PFSK-1 (cell line): ENCODE measurements around the gene CASZ1. TPM values are rescaled to one million over a fixed set of nuclear protein-coding genes. Genes with fewer than 3 reads are reported as not detected.

ENCODE experiments used
- FOXP2 ChIP-seq: optimal IDR thresholded peaks from 2 replicates; pipeline ENCODE3; 2011; ENCODE audit warnings: borderline replicate concordance, control low read depth, inconsistent platforms; ENCODE audit not compliant: insufficient read depth; ENCODE audit errors: extremely low read length, extremely low read depth
- POLR2AphosphoS5 ChIP-seq: IDR thresholded peaks from 2 replicates; pipeline ENCODE4 v1.6.1; 2012; ENCODE audit warnings: low read depth, mild to moderate bottlenecking, control low read depth, low read length, moderate library complexity
- SIN3A ChIP-seq: IDR thresholded peaks from 2 replicates; pipeline ENCODE4 v1.6.1; 2012; ENCODE audit warnings: mild to moderate bottlenecking, low read length, moderate library complexity, borderline replicate concordance; ENCODE audit not compliant: insufficient read depth
- TAF1 ChIP-seq: IDR thresholded peaks from 2 replicates; pipeline ENCODE4 v1.6.1; 2012; ENCODE audit warnings: low read length, control low read depth, borderline replicate concordance; ENCODE audit not compliant: insufficient read depth
- polyA plus RNA-seq: library from polyadenylated mRNA; unstranded; fragments of >200 nt; gene quantifications from one replicate; pipeline ENCODE4 v1.2.1, GENCODE V29; 2012; ENCODE audit warnings: low read depth, missing spikeins; ENCODE audit not compliant: insufficient read length
- TF ChIP-seq, protein P1 (sequence below), 2 experiments: IDR thresholded peaks; 2 replicates each; pipeline versions ENCODE4 v1.6.1 to v1.8.0; 2011 to 2012; ENCODE audit warnings: low read depth in 2 of 2, low read length in 2 of 2, control low read depth in 1 of 2, inconsistent platforms in 1 of 2, mild to moderate bottlenecking in 1 of 2, moderate library complexity in 1 of 2; ENCODE audit not compliant: insufficient read depth in 1 of 2

Gene CASZ1, protein sequence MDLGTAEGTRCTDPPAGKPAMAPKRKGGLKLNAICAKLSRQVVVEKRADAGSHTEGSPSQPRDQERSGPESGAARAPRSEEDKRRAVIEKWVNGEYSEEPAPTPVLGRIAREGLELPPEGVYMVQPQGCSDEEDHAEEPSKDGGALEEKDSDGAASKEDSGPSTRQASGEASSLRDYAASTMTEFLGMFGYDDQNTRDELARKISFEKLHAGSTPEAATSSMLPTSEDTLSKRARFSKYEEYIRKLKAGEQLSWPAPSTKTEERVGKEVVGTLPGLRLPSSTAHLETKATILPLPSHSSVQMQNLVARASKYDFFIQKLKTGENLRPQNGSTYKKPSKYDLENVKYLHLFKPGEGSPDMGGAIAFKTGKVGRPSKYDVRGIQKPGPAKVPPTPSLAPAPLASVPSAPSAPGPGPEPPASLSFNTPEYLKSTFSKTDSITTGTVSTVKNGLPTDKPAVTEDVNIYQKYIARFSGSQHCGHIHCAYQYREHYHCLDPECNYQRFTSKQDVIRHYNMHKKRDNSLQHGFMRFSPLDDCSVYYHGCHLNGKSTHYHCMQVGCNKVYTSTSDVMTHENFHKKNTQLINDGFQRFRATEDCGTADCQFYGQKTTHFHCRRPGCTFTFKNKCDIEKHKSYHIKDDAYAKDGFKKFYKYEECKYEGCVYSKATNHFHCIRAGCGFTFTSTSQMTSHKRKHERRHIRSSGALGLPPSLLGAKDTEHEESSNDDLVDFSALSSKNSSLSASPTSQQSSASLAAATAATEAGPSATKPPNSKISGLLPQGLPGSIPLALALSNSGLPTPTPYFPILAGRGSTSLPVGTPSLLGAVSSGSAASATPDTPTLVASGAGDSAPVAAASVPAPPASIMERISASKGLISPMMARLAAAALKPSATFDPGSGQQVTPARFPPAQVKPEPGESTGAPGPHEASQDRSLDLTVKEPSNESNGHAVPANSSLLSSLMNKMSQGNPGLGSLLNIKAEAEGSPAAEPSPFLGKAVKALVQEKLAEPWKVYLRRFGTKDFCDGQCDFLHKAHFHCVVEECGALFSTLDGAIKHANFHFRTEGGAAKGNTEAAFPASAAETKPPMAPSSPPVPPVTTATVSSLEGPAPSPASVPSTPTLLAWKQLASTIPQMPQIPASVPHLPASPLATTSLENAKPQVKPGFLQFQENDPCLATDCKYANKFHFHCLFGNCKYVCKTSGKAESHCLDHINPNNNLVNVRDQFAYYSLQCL (N-terminal part only)
- 2.3 TPM for polyA plus RNA-seq

DNA sequence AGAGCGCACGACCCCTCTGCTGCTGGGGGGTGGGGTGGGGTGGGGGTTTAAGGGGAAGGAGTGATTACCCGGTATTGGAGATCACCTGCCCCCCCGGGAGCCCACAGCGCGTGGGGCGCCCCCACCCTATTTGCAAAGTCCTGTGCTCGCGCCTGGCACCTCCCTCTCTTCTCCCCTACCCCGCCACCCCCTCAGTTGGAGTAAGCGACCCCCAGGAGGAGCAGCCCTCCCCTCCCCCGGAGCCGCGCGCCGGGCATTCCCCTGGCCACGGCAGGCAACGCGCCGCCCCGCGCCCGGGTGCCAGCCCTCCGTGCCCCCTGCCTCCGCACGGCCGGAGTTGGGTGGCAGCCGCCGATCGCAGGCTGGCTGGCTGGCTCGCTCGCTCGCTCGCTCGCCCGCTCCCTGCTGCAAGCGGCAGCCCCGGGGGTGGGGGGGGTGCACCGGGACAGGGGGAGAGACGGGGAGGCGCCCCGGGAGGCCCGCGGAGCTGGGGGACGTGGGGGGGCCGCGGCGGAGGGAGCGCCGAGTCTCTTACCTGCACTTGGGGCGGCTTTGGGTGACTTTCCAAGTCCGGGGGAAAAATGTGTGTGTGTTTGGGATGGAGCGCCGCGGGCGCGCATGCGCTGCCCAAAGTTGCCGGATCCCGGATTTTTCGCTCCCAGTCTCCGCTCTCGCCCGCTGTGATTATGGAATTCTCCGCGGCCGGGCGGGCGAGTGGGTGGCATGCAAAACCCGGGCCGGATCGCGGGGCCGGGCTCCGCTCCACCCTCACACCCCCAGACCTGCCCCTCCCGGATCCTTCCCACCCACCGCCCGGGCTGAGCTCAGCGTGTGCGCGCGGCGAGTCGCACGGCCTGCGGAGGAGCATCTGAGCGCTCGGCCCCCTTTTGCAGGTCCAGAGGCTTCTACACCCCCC is at the start of gene CASZ1:
TSS of gene CASZ1 (minus strand) at position 618 of the 916 bp plus-strand sequence. CDS start 102,757 bp downstream, outside the sequence.
- peak; percentile 52 for TF ChIP-seq FOXP2
- TF ChIP-seq, protein P1, sequence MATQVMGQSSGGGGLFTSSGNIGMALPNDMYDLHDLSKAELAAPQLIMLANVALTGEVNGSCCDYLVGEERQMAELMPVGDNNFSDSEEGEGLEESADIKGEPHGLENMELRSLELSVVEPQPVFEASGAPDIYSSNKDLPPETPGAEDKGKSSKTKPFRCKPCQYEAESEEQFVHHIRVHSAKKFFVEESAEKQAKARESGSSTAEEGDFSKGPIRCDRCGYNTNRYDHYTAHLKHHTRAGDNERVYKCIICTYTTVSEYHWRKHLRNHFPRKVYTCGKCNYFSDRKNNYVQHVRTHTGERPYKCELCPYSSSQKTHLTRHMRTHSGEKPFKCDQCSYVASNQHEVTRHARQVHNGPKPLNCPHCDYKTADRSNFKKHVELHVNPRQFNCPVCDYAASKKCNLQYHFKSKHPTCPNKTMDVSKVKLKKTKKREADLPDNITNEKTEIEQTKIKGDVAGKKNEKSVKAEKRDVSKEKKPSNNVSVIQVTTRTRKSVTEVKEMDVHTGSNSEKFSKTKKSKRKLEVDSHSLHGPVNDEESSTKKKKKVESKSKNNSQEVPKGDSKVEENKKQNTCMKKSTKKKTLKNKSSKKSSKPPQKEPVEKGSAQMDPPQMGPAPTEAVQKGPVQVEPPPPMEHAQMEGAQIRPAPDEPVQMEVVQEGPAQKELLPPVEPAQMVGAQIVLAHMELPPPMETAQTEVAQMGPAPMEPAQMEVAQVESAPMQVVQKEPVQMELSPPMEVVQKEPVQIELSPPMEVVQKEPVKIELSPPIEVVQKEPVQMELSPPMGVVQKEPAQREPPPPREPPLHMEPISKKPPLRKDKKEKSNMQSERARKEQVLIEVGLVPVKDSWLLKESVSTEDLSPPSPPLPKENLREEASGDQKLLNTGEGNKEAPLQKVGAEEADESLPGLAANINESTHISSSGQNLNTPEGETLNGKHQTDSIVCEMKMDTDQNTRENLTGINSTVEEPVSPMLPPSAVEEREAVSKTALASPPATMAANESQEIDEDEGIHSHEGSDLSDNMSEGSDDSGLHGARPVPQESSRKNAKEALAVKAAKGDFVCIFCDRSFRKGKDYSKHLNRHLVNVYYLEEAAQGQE (IDR thresholded peaks at IDR 0.05; ENCODE audit: insufficient read depth in 1 of 2, low read depth in 2 of 2, low read length in 2 of 2): no peak

DNA sequence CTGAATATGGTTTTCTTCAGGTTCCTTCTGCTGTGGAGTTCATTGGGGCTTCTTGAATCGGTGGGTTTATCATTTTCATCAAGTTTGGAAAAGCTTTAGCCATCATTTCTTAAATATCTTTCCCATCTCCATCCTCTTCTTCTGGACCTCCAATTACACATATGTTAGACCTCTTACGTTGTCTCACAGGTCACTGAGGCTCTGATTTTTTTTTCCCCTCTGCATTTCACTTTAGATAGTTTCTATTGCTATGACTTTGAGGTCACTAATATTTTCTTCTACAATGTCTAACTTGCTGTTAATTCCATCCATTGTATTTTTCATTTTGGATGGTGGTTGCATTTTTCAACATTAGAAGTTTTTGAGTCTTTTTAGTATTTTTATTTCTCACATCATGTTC is 47.3 kb upstream of the CASZ1 start:
- TF ChIP-seq POLR2AphosphoS5: no peak

DNA sequence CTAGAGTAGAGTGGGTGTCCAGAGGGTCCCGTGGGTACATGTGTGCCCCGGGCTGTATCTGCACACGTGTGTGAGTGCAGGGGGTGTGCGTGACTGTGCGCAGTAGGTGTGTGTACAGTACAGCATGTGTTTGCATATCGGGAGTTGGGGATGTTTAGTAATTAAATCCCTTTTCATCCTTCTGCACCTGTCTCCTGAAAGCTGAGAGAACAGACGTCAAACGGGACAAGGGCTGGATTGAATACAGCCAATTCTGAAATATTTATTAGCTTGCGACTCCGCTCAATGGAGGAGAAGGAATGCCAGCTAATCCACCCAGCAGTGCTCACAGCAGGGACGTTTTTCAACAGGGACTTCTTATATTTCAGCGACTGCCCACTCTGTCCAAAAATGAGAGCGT is 44.7 kb upstream of the CASZ1 start:
- TF ChIP-seq, protein P1 (IDR thresholded peaks at IDR 0.05; ENCODE audit: insufficient read depth in 1 of 2, low read depth in 2 of 2, low read length in 2 of 2): no peak
- TF ChIP-seq SIN3A: no peak
- no peak for TF ChIP-seq POLR2AphosphoS5
- no peak for TF ChIP-seq TAF1
- no peak for TF ChIP-seq FOXP2

DNA sequence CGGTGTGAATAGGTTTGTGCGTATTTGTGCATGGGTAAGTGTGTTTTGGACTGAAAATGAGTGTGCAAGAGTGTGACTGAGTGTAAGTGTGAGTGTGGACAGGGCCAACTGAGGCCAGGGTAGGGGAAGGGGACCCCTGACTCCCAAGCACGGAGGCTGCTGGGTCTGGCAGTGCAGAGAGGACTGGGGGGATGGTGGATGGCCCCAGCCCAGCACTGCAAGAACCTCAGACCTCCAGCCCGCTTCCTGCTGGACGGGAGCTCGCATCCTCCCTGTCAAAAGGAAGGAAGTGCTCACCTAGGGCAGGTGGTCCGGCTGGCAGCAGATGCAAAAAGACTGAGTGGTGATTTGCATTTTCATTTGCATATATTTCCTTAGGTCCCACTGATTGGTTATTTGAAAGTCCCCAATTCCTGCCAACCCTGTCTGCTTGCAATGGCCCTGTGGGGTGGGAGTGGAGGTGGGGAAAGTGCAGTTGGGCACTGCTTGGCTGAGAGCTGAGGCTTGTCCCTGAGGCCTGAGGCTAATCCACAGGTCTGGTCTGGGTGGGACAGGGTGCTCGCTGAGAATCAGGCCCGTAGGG is 42.8 kb upstream of the CASZ1 start:
- no peak for TF ChIP-seq POLR2AphosphoS5
- no peak for TF ChIP-seq FOXP2
- no peak for TF ChIP-seq TAF1
- no peak for TF ChIP-seq SIN3A
- TF ChIP-seq, protein P1 (IDR thresholded peaks at IDR 0.05; ENCODE audit: insufficient read depth in 1 of 2, low read depth in 2 of 2, low read length in 2 of 2): no peak

DNA sequence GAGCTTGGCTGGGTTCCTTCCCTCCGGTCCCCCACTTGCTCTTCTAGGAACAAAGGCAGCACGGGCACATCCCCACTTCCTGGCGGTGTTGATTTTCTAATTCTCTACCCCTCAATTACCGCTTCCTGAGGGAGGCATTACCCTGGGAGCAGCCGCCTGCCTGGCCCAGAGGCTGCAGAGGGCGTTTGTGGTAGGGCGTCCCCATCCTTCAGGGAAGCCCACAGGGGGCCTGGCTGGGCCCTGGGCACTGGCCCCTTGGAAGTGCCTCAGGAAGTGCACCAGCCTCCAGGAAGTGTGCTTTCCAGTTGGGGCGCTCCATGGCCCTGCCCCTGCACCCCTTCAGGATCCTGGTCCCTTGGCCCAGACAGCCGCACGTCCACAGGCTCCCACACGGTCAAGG is 42.1 kb upstream of the CASZ1 start:
- TF ChIP-seq TAF1 (no peak), POLR2AphosphoS5 (no peak), SIN3A (no peak), FOXP2 (no peak)
- TF ChIP-seq, protein P1 (IDR thresholded peaks at IDR 0.05; ENCODE audit: insufficient read depth in 1 of 2, low read depth in 2 of 2, low read length in 2 of 2): no peak
